BE2C (cell line): ENCODE data around the gene ARHGAP8.

ENCODE experiments used
- DNase-seq: peaks from one replicate; pipeline ENCODE4 v3.0.0-alpha.2; 2020
- H3K27me3 ChIP-seq: fragments of 250-450 bp; sonication (Bioruptor Pico); 2 replicates; pipeline ENCODE4 v1.5.1; 2020; ENCODE audit warnings: mild to moderate bottlenecking
- H3K36me3 ChIP-seq: fragments of 250-450 bp; sonication (Bioruptor Pico); 2 replicates; pipeline ENCODE4 v1.5.1; 2020; ENCODE audit warnings: mild to moderate bottlenecking
- H3K4me1 ChIP-seq: fragments of 250-450 bp; sonication (Bioruptor Pico); 2 replicates; pipeline ENCODE4 v1.5.1; 2020
- H3K4me3 ChIP-seq: 2 replicates; pipeline ENCODE4 v1.5.1; 2011; ENCODE audit warnings: low read depth, low read length
- H3K9me3 ChIP-seq: fragments of 250-450 bp; sonication (Bioruptor Pico); 2 replicates; pipeline ENCODE4 v1.5.1; 2020
- TF ChIP-seq, protein P1 (sequence below): IDR thresholded peaks from 2 replicates; pipeline ENCODE4 v1.5.1; 2012; ENCODE audit warnings: mild to moderate bottlenecking, low read depth, low read length

ARHGAP8 gene

DNA sequence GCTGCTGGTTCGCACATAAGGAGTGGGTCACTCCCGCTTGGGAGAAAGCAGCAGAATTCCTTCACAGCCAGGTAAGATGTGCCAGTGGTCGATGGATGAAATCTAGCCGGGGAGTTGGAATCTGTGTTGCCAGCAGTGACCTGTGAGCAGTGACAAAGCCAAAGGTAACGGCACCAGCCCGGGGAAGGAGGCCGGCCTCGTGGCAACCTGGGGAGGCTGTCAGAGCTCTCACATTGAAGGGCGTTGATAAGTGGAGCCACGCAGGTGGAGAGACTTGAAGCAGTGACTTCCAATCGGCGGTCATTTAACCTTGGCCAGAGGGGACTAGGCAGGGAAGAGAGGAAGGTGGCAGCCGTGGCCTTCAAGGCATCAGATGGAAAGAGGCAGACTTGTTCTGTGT is 58.8 kb downstream of the ARHGAP8 start:
- Histone ChIP-seq H3K4me3 (no peak overlapping the region), H3K36me3 (no peaks in the 10 kb centered on the region), H3K27me3 (no peaks in the 10 kb centered on the region), H3K9me3 (no peaks in the 10 kb centered on the region), H3K4me1 (no peaks in the 10 kb centered on the region)
- TF ChIP-seq, protein P1, sequence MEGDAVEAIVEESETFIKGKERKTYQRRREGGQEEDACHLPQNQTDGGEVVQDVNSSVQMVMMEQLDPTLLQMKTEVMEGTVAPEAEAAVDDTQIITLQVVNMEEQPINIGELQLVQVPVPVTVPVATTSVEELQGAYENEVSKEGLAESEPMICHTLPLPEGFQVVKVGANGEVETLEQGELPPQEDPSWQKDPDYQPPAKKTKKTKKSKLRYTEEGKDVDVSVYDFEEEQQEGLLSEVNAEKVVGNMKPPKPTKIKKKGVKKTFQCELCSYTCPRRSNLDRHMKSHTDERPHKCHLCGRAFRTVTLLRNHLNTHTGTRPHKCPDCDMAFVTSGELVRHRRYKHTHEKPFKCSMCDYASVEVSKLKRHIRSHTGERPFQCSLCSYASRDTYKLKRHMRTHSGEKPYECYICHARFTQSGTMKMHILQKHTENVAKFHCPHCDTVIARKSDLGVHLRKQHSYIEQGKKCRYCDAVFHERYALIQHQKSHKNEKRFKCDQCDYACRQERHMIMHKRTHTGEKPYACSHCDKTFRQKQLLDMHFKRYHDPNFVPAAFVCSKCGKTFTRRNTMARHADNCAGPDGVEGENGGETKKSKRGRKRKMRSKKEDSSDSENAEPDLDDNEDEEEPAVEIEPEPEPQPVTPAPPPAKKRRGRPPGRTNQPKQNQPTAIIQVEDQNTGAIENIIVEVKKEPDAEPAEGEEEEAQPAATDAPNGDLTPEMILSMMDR = no peak
- no peak for DNase-seq

DNA sequence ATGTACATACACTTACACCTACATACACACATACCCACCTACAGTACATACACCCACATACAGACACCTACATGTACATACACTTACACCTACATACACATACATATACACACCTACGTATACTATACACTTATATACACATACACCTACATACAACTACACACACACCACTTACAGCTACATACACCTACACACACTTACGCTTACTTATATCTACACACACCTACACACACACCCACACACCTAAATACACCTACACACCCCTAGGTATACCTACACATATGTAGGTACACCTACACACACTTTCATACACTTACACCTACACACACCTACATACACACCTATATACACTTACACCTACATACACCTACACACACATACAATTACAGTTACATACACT is 61.0 kb downstream of the ARHGAP8 start:
- TF ChIP-seq, protein P1 = no peak
- DNase-seq = no peak

DNA sequence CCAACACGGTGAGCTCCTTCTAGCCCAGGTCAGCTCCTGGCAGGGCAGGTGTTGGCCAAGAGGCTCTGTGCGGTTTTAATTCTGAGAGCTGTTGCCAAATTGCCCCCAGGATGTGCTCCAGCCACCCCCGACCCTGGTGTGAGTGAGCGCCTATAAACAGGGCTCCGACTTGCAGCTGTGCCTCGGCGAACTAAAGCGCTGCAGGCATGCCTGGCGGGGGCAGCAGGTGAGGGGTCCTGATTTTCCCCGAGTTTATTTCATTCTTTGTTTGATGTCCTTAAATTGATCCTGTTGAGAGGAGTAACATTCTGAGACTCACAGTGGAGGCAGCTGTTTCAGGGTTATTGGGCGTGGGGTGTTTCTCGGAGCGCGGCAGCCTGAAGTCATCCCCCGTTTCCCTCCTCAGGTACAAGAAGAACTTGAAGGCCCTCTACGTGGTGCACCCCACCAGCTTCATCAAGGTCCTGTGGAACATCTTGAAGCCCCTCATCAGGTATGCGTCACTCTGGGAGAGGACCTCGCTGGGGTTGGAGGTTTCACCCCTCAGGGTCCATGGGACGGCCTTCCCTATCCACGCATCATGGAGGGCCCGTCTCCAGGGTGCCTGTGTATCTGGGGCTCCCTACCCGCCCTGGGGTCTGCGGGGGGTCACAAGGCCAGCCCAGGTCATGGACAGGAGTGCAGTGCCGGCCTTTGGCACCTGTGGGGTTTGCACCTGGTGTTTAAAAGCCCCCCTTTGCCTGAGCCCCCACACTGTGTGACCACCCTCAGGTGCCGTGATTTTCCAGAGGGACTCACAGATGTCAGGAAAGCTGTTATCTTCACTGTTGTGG is 62.1 kb downstream of the ARHGAP8 start:
- DNase-seq = no peak
- no peaks in the 10 kb centered on the region for H3K36me3 ChIP-seq
- no peaks in the 10 kb centered on the region for H3K27me3 ChIP-seq
- H3K4me1 ChIP-seq = no peaks in the 10 kb centered on the region
- no peaks in the 10 kb centered on the region for H3K9me3 ChIP-seq
- TF ChIP-seq, protein P1 = no peak
- no peak overlapping the region for H3K4me3 ChIP-seq

More for the DNA sequence above, 61.0 kb downstream of the ARHGAP8 start:
- Histone ChIP-seq H3K4me1 (no peaks in the 10 kb centered on the region), H3K36me3 (no peaks in the 10 kb centered on the region), H3K4me3 (no peak overlapping the region), H3K27me3 (no peaks in the 10 kb centered on the region), H3K9me3 (no peaks in the 10 kb centered on the region)

DNA sequence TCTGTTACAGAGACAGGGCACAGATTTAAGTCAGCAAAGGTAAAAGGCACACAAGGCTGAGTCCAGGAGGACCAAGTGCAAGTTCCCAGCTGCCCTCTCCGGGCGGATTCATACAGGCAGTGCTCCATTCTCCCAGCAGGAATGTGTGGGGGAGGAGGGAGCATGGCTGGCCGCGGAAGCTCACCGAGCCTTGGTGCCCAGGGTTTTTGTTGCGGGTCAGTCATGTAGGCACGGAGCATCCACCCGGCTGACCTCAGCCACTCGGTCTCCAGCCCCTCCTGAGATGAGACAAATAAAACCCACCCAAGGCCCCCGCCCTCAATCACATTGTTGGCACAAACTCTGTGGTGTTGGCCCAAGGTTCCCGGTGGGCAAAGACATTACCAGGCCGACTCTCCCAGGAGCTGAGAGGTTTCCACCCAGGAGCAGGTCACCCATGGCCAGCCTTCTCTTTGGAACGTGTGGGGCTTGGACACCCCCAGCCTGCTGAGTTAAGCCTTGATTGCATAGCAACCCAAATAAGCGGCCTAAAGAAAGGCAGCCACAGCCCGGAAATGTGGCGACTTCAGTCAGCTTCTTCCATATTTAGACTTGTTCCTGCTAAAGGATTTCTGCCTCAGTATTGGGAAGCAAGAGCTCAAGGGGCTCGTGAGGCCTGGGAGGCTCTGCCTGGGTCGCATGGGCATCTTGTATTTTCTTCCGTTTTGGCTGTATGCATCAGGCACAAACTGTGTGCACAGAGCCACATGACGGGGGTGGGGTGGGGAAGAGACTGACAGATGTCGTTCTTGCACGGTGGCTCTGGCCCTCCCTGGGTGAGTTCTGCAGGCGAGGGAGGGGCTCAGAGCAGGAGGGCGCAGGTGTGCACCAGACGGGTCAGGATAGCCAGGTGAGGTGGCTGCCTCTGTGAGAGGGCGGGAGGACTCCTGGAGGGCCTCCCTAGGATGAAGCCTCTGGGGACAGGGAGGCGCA is 63.0 kb downstream of the ARHGAP8 start:
- Histone ChIP-seq H3K4me3 (no peak overlapping the region), H3K36me3 (no peaks in the 10 kb centered on the region), H3K27me3 (no peaks in the 10 kb centered on the region), H3K4me1 (no peaks in the 10 kb centered on the region), H3K9me3 (no peaks in the 10 kb centered on the region)
- TF ChIP-seq, protein P1 = no peak
- DNase-seq = no peak

DNA sequence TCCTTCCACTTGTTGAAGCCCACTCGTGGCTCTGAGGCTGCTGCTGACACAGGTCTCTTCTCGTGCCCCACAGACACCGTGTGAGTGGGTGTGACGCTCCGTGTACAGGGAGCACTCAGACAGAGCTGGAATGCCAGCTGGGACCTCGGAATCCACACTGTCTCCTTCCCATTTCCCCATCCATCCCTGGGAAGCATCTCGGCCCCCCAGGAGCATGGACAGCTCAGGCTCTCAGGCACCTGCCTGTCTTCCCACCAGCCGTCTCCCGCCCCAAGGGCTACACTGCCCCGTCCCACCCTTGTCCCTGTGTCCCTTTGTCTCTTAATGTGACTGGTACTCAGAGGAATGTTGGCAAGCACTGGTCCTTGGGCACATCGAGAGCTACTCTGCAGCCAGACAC is 63.8 kb downstream of the ARHGAP8 start:
- TF ChIP-seq, protein P1 = no peak

More for the DNA sequence above, 63.8 kb downstream of the ARHGAP8 start:
- H3K27me3 ChIP-seq = no peaks in the 10 kb centered on the region
- H3K4me1 ChIP-seq = no peaks in the 10 kb centered on the region
- H3K9me3 ChIP-seq = no peaks in the 10 kb centered on the region
- DNase-seq = no peak
- no peak overlapping the region for H3K4me3 ChIP-seq
- no peaks in the 10 kb centered on the region for H3K36me3 ChIP-seq
